Head of caudate nucleus (tissue), 42 donors: ENCODE results near the gene AOPEP.
A peak's percentile ranks its signal among the peaks of the same experiment; 100 is the strongest.

Experiments used
- DNase-seq, 42 donors: peaks; one replicate each; pipeline versions ENCODE4 v3.0.0 to v3.0.0-alpha.2; 2020 to 2021; ENCODE audit warnings: mixed read lengths in 7 of 42
- intact Hi-C: fragments of 100-400 bp; cut with DNase I; formaldehyde crosslinking; loops from one replicate; pipeline ENCODE4 v1.15.0; 2022

Gene AOPEP

DNA sequence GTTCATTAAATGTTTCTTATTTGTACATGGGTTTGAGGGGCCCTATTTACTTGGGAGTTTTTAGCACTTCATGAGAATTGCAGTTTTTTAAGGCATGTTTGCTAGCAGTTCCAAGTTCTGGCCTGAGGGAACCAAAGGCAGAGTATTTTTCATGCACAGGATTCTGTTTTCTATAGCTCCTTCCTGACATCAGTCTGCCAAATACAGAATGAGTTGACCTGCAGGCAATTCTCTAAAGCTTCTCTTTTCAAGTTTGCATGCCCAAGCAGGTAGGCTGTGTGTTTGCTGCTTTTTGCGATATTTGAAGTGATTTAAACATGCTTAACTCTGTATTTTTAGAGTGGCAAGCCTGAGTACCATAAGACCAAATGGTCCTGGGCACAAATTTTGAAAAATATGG is 75.8 kb downstream of the AOPEP start:
- intact Hi-C loops, result no loop called here
- no peak for DNase-seq

DNA sequence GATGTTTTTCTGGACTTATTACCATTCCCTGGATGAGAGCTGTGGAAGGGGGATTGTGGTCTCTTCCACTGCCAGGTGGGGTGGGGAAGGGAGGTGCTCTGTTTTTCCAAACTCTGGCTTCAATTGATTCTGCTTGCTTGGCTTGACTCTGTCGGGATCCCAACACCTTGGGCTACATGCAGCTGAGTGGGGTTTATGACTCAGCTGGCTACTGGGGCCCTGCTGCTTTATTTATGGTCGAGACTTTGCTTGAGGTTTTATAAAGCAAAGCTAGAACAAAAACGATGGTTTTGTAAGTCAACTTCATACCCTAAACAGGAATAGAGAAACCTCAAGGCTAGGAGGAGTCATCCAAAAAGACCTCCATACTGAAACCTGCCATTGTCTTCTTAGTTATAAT is 76.3 kb downstream of the AOPEP start:
- DNase-seq, result no peak
- intact Hi-C loops, result no loop called here

DNA sequence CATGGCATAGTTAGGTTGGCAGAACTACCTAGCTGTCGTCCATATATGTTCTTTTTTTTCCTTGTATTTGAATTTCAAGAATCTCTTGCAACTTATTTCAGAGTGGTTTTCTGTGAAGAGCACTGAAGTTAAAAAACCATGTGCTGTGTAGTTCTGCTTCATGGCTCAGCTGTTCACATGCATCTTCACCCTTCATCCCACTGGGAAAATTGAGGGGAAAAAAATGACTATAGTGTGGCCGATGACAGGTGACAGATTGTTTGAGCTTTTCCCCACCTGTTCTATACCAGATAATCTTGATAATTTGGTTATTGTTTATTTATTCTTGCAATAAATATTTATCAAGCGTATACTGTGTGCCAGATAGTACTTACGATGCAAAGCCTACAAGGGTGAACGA is 77.8 kb downstream of the AOPEP start:
- intact Hi-C loops, result no loop called here
- DNase-seq, result no peak

DNA sequence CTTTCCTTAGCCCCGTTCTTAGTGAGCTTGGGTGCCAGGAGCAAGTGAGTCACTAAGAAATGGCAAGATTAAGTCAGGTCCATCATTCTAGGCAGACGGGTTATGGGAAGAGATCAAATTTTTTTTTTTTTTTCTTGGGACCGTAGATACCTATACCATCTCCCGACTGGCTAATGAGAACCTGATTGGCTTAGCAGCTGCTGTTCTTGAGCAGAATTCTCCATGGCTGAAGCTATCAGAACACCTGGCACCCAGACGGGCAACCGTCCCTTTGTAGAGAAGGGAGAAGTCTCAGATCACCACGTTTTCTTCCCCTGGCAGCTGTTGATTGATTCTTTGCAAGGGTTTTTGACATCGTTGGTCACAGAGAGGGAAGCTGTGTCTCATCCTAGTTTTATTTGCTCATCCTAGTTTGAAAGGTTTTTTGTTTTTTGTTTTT is 78.6 kb downstream of the AOPEP start:
- intact Hi-C loops, result no loop called here

DNA sequence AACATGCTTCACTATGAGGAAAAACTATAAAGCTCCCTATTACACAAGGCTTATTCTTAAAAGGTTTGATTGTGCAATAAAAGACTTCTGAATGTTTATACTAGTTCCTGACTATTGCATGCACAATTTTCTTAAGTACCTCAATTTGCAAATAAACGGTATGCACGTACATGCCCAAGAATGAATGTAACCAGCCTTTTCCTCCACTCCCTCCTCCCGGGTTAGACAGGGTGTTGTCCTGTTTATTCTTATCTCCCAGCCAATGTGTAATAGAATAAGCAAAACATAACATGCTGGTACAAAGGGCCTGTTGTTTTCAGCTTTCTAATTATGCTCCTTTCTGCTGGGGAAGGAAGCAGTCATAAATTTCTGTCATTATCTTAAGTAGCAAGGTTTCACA is 79.1 kb downstream of the AOPEP start:
- intact Hi-C loops, result no loop called here
- DNase-seq, result no peak

More for the DNA sequence above, 78.6 kb downstream of the AOPEP start:
- DNase-seq, result no peak

DNA sequence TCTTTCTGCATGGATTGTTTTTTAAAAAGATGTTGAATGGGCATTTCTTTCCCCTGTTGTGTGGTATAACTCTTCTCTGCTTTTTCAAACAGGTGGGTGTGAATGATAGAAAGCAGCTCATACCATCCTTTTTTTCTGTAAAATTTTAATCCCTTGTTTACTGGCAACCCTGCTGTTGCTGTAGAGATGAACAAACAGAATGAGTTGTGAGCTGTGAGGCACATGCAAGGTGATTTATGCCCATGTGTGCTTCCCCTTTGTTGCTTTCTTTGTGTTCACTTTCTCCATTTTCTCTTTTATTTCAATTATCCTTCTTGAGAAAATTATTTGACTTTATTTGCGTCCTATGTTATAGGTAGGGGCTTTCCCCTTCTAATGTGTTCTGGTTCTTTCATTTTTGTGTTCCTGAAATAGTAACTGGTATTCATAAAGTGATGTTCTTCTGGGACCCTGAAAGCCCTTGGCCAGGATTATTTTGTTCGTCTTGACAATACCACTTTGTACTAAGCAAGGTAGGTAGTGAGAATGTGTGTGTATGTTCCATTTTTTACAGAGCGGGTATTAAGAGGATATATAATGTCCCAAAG is 79.9 kb downstream of the AOPEP start:
- no peak for DNase-seq
- intact Hi-C loops, result no loop called here

DNA sequence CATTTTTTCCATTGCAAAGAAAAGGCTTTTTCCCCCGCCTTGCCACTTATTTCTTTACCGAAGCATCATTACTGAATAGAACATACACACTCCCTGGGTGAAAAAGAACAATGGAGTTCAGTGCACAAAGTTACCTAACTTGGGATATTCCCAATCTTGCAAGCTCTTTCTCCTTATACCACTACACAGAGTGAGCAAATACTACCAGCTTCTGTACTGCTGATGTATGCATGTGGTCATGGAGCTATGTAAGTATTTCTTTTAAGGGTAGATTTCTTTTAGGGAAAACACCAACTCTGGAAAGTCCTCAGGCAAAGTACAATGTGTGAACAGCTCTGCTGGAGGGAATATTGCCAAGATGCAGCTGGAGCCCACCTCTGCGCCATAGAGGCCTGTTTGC is 81.1 kb downstream of the AOPEP start:
- intact Hi-C loops, result no loop called here
- DNase-seq, result no peak

DNA sequence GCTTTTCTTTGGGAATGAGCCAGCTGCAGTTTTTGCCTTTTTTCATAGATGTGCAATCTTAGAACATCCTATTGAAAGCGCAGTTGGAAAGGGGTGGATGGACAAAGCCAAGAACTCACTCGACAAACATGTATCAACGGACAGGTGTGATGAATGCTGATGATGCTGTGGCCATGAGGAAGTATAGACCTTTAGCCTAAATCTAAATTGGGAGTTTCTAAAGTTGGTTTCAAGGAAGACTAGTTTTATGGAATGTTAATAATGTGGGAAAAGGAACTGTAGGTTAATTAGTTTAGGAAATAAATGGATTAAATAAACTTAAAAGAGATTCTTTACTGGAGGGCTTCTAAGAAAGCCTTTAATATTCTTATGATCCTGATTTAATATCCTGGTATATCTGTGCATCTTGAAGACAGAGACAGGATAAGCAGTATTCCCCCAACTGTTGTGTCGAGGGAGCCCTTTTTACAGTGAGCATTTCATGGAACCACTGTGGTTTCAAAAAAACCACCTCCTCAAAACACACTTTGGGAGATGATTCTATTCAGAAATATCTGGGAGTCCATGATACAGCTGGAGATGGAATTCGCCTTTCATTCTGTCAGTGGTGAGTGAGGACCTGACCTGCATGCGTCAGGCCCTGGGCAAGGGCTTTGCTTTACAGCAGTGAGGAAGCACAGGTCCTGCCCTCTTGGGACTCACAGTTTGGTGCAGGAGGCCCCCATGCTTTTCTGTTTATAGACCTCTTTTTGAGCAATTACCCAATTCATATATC is 82.6 kb downstream of the AOPEP start:
- DNase-seq, result no peak
- intact Hi-C loops, result no loop called here

DNA sequence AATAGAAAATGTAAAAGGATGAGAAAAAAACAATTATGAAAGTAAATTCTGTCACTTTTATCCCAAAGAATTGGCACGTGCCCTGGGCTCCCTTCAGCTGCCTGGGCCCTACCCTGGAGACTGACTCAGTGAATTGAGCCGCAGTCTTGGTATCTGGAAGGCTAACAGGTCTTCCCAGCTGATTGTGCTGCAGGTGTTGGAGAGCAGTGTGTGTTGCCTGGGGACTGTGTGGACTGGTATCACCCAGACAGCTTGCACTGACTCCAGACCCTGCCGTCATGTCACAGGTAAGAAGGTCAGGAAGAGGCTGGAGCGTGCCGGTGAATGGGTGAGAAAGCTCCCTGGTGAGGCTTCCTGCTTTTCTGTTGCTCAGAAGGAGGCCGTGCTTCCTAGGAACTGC is 83.3 kb downstream of the AOPEP start:
- no peak for DNase-seq
- intact Hi-C loops, result no loop called here

DNA sequence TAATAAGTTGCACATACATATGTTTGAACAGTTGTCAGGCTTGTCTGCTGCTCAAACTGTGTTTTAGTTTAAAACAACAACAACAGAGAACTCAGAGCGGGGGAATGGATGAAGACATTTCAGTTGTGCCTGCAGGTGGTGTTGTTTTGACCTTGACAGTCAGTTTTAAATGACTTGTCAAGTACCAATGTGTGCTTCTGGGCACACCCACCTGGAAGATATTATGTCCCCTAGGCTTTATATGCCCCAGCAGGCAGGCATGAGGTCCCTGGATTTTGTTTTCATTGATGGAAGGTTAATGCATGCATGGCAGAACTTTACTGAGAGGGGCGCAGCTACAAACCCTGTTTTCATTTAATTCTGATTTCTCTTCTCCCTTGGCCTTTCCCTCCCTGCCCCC is 84.6 kb downstream of the AOPEP start:
- no peak for DNase-seq
- intact Hi-C loops, result no loop called here

DNA sequence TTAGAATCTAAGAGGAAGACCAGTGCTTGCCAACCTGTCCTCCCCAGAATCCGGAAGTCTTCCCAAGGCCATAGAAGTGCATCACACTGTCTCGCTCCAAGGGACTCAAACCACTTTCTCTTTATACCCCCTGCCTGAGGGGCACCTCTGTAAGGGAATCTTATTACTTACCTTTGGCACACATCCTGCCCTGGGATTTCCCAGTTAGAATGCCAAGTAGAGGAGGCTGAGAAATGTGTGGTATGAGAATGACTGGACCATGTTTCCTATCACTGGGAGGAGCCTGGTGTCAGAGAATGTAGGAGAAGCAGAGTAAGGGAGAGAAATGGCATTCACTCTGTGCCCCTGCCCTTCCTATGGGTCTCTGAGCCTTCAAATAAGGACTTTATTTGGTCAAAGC is 85.8 kb downstream of the AOPEP start:
- no peak for DNase-seq
- intact Hi-C loops, result no loop called here

DNA sequence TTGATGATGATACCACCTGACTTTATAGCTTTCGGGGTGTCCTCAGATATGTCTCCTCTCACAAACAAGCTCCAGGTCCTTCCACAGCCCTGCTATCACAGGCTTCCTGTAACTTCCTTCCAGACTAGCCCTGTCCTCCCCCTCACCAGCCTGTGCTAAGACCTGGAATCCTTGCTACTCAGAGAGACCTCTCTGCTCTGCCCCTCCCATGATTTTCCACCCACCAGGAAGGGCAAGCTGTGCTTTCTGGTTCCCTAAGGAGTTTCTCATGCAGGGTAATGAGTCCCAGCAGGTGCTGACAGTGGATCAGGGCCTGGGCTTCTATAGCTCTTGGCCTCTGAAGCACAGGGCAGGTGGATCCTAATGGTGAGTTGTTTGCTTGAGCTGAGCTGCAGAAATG is 86.9 kb downstream of the AOPEP start:
- no peak for DNase-seq
- intact Hi-C loops, result no loop called here

DNA sequence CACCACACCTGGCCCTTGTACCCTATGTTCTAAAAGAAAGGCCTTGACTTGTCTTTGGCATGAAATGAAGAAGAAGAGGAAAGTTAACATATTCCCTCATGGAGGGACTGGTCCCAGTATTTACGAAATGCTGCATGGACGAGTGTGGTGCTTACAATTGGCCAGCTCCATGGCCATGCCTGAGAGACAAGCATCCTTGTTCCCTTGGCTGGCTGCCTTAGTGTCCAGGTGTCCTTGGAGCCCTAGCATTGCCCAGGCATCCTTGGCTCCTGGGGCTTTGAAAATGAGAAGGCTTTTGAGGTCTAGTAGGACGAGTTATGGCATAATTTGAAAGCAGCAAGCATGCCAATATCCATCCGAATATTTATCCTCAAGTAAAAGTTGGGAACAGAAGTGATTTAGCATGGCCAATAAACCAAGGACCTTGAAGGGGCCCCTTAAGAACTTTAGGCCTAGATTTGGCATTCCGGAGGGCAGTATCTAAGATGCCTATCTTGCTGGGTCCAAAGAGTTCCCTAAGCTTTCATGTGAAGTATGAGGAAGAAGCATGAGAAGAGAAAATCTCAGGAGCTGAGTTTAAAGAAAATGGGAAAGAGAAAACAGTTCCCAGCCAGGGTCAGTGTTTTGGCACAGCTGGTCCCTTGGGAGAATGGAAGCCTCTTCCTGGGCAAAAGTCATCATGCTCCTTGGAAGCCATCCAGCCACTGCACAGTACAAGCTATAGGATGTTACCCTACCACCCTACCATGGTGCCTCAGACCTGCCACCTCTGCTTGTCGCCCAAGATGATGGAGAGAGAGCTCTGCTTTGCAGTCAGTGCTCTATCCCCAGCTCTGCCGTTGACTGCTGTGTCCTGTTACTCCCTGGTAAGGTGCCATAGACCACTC is 91.0 kb downstream of the AOPEP start:
- intact Hi-C loops, result no loop called here
- no peak for DNase-seq

DNA sequence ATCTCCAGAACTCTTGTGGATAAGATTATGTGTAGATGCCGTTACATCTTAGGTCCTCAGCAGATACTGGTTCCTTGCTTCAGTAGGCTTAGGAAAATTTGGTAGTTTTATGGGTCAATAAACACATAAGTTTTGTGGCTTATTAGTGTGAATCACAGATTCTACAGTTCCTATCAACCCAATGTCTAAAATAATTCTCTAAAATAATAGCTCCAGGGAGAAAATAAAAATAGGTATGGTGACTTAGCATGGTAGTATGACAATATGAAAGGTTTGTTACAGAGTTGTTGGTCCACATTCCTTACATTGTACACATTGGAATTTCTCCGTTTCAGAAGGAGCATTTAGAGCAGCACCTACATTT is 91.7 kb downstream of the AOPEP start:
- intact Hi-C loops, result no loop called here
- DNase-seq, result no peak

DNA sequence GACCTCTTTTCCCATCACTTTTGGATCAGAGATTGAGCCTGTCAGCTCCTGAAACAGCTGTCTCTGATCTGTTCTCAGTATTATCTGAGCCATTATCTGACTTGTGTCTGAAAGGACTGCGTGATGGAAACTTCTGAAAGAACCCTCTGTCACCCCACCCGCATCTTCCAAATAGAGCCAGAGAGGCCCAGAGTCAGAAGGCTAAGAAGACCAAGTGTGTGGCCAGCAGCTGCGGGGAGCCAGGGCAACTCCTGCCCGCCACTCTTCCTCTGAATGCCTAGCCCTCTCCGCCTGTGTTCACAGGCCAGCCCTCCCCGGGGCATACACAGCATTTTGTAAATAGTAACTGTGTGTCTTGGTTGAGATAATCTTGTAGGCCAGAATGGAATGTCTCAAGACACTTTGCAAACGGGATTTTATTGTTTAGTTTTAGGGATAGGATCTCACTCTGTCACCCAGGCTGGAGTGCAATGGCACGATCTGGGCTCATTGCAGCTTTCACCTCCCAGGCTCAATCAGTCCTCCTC is 92.7 kb downstream of the AOPEP start:
- peak in 20 of 42 donors; percentile 21 to 67 (median 40) for DNase-seq
- intact Hi-C loops, result no loop called here

DNA sequence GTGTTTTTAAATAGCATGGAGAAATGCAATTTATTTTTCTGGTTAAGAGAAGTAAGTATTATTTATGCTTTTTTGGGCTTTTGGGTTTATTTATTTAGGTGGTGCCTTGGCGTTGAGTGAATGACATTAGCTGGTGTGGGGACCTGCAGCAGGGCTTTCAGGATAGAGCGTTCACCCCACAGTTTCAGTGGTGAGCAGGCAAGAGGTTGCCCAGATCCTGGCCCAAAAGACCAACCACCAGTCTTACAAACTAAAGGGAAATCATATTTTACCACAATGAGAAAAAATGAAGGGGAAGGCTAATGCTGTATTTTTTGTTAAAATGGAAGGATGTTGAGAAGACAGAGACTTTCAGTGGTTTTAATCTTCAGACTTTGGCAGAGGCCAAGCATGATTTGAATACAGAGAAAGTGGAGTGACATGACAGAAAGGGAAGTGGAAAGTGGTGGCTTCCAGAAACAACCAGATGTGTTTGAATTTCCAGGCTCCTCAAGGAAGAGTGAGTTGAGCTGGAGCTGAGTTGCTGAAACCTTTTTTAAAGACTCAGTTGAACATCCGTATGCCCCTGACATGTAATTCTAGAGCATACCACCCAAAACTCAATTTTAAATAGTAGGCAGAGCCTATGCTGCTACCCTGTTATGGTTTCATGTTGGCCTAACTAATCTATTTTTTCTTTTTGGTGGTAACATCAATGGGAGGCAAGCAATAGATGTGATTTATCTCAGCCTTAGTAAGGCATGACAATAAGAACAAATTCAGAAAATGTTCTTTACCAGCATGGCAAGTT is 94.8 kb downstream of the AOPEP start:
- DNase-seq, result no peak
- intact Hi-C loops, result no loop called here

DNA sequence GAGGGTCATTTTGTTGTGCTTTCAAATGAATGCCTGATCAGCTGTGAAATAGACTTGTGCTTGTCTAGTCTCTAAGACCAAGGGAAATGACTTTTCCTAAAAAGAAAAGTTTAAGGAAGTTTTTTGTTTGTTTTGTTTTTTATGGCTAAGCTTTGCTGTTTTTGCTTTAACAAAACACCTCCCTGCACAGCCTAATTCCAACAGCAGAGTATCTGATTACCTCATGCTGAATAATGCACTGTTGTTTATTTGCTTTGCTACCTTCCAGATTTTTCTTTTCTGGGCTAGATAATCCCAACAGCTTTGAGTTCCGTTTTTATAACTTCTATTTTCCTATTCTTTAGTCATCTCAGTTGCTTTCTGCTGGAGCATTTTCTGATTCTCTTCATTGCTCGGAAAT is 95.8 kb downstream of the AOPEP start:
- intact Hi-C loops, result no loop called here
- DNase-seq, result no peak

DNA sequence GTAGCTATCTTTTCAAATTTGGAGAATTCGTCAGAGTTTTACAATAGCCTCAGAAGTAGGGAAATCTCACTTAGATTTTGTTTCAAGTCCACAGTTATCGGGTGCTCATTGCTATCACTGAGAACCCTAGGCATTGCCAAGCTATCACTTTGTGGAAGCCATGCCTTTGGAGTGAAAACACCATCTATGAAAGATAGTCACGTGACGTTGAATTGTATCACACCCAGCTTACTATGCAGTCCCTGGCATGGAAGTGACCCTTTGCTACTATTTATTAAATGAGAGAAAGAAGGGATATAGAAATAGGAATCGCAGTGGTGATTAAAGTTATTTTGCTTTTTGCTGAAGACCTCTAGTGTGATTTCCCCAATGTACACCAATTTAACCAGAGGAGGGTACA is 97.2 kb downstream of the AOPEP start:
- DNase-seq, result no peak
- intact Hi-C loops, result no loop called here

DNA sequence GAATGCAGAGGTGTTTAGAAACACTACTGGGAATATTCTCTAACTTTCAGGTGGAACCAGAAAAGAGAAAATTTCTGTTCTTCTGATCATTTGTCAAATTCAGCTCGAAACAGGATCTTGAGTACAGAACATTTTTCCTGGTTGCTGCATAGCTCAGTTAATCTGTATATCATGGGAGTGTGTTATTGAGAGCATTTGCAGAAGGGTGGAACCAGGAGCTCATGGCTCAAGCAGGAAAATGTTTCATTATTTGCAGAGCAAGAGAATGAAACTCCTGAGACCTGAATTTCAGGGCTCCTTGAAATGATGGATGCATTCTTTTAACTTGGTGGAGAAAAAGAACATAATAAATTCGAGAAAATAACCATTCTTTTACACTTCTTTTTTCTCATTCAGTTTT is 97.9 kb downstream of the AOPEP start:
- DNase-seq, result no peak
- intact Hi-C loops, result no loop called here
